H1 (cell line): ENCODE results near the gene SSNA1. TPM values are rescaled to one million over a fixed set of nuclear protein-coding genes. Genes with fewer than 3 reads are reported as not detected.

Source experiments
- CTCF ChIA-PET: fragments of 300-600 bp; sonication (Branson Sonifier 250); formaldehyde crosslinking; loops from one replicate; lab custom pipeline; 2021; ENCODE audit not compliant: partially characterized antibody; lab: Charles Lee
- POLR2A ChIA-PET: fragments of 300-600 bp; sonication (Branson Sonifier 250); formaldehyde crosslinking; loops from one replicate; lab custom pipeline; 2021; ENCODE audit warnings: inconsistent platforms; ENCODE audit not compliant: partially characterized antibody; lab: Charles Lee
- DNase-seq, 2 experiments: peaks; one replicate each; pipeline versions ENCODE4 v3.0.0 to v3.0.0-alpha.2; 2010 to 2022; ENCODE audit warnings: low spot score in 2 of 2, low read depth in 1 of 2, mixed read lengths in 1 of 2
- FAIRE-seq: peaks from 2 replicates; lab custom pipeline; 2011; peaks lifted over from hg19 to GRCh38; lab: Jason Lieb, UNC
- H2AFZ ChIP-seq: 2 replicates; pipeline ENCODE4 v1.8.1; 2012; ENCODE audit warnings: low read length, inconsistent platforms
- H2AK5ac ChIP-seq: 2 replicates; pipeline ENCODE4 v1.6.1; 2013; ENCODE audit warnings: low read depth, low read length
- H2BK120ac ChIP-seq: replicated peaks from 2 replicates; pipeline ENCODE3; 2013; ENCODE audit warnings: low read depth, low read length, inconsistent platforms
- H2BK12ac ChIP-seq: 2 replicates; pipeline ENCODE4 v1.6.1; 2013; ENCODE audit warnings: low read depth, low read length
- H2BK15ac ChIP-seq: 2 replicates; pipeline ENCODE4 v1.6.1; 2013; ENCODE audit warnings: low read length
- H2BK20ac ChIP-seq: 2 replicates; pipeline ENCODE4 v1.6.1; 2013; ENCODE audit warnings: low read length
- H2BK5ac ChIP-seq: 2 replicates; pipeline ENCODE4 v1.6.1; 2013; ENCODE audit warnings: low read depth, low read length
- H3K14ac ChIP-seq: 2 replicates; pipeline ENCODE4 v1.6.1; 2013; ENCODE audit warnings: inconsistent platforms; ENCODE audit not compliant: insufficient read length
- H3K18ac ChIP-seq: 2 replicates; pipeline ENCODE4 v1.6.1; 2013; ENCODE audit warnings: low read length; ENCODE audit errors: extremely low read depth
- H3K23ac ChIP-seq: 2 replicates; pipeline ENCODE4 v1.6.1; 2013; ENCODE audit warnings: inconsistent platforms; ENCODE audit not compliant: insufficient read length
- H3K23me2 ChIP-seq: 2 replicates; pipeline ENCODE4 v1.6.1; 2013; ENCODE audit warnings: low read depth, low read length
- H3K27ac ChIP-seq: 2 replicates; pipeline ENCODE4 v1.6.1; 2011; ENCODE audit warnings: low read depth, low read length, inconsistent platforms
- H3K27me3 ChIP-seq, 4 experiments: replicated peaks in 1 of 4; 1 replicate in 1 of 4; 2 replicates in 3 of 4; pipeline versions ENCODE4 v1.6.1 to v1.8.1; 2011 to 2013; ENCODE audit warnings: low read length in 3 of 4, mild to moderate bottlenecking in 3 of 4, inconsistent platforms in 2 of 4, mixed read lengths in 2 of 4, moderate library complexity in 1 of 4; ENCODE audit not compliant: control insufficient read depth in 3 of 4, insufficient read depth in 3 of 4; ENCODE audit errors: extremely low read depth in 1 of 4
- H3K36me3 ChIP-seq, 4 experiments: 2 replicates each; pipeline versions ENCODE4 v1.6.1 to v1.8.1; 2011 to 2013; ENCODE audit warnings: mild to moderate bottlenecking in 4 of 4, low read length in 3 of 4, moderate library complexity in 2 of 4, control low read depth in 1 of 4, inconsistent platforms in 1 of 4; ENCODE audit not compliant: insufficient read depth in 4 of 4, control insufficient read depth in 2 of 4
- H3K4ac ChIP-seq: replicated peaks from 2 replicates; pipeline ENCODE3; 2013; ENCODE audit warnings: low read length, low read depth, mixed read lengths, inconsistent platforms; ENCODE audit not compliant: insufficient read length
- H3K4me1 ChIP-seq, 4 experiments: replicated peaks in 1 of 4; 1 replicate in 1 of 4; 2 replicates in 3 of 4; pipeline versions ENCODE4 v1.6.1 to v1.8.1; 2011 to 2013; ENCODE audit warnings: low read length in 3 of 4, inconsistent platforms in 2 of 4, mixed read lengths in 1 of 4; ENCODE audit not compliant: insufficient read depth in 4 of 4, control insufficient read depth in 3 of 4
- H3K4me2 ChIP-seq, 2 experiments: 2 replicates each; pipeline versions ENCODE4 v1.6.1 to v1.8.1; 2011 to 2013; ENCODE audit warnings: low read depth in 2 of 2, low read length in 2 of 2, control low read depth in 1 of 2, inconsistent platforms in 1 of 2, mild to moderate bottlenecking in 1 of 2; ENCODE audit not compliant: insufficient read depth in 1 of 2
- H3K4me3 ChIP-seq, 4 experiments: fragments of 200-600, 300-600 bp in 1 of 4; sonication (generic), shearing (Covaris generic), sonication (Bioruptor Twin) in 1 of 4; 2 replicates each; pipeline versions ENCODE4 v1.5.1 to v1.8.1; 2011 to 2016; ENCODE audit warnings: low read length in 4 of 4, low read depth in 3 of 4, control low read depth in 2 of 4, inconsistent platforms in 2 of 4, mild to moderate bottlenecking in 2 of 4, mixed read lengths in 1 of 4, moderate library complexity in 1 of 4; ENCODE audit not compliant: insufficient read depth in 2 of 4; ENCODE audit errors: extremely low read depth in 1 of 4
- H3K56ac ChIP-seq: replicated peaks from 2 replicates; pipeline ENCODE3; 2013; ENCODE audit warnings: low read depth, mild to moderate bottlenecking, mixed read lengths, low read length, inconsistent platforms; ENCODE audit not compliant: insufficient read length
- H3K79me1 ChIP-seq: 2 replicates; pipeline ENCODE4 v1.6.1; 2013; ENCODE audit warnings: low read depth, low read length, control low read depth
- H3K79me2 ChIP-seq, 2 experiments: 2 replicates each; pipeline versions ENCODE4 v1.6.1 to v1.8.1; 2012 to 2013; ENCODE audit warnings: low read length in 2 of 2, mild to moderate bottlenecking in 2 of 2, inconsistent platforms in 1 of 2; ENCODE audit not compliant: insufficient read depth in 2 of 2, control insufficient read depth in 1 of 2
- H3K9ac ChIP-seq, 4 experiments: replicated peaks in 1 of 4; 1 replicate in 1 of 4; 2 replicates in 3 of 4; pipeline versions ENCODE4 v1.6.1 to v1.8.1; 2011 to 2013; ENCODE audit warnings: low read depth in 3 of 4, low read length in 3 of 4, control low read depth in 2 of 4, mild to moderate bottlenecking in 2 of 4, moderate library complexity in 2 of 4, inconsistent platforms in 1 of 4; ENCODE audit errors: extremely low read depth in 1 of 4
- H3K9me3 ChIP-seq, 2 experiments: 2 replicates each; pipeline versions ENCODE4 v1.6.1 to v1.8.1; 2012 to 2013; ENCODE audit warnings: mild to moderate bottlenecking in 2 of 2, moderate library complexity in 2 of 2, control low read depth in 1 of 2, inconsistent platforms in 1 of 2, low read depth in 1 of 2, low read length in 1 of 2, mixed read lengths in 1 of 2; ENCODE audit not compliant: insufficient read depth in 2 of 2
- H4K20me1 ChIP-seq, 2 experiments: replicated peaks in 1 of 2; 2 replicates each; pipeline versions ENCODE3 to v1.8.1; 2011 to 2013; ENCODE audit warnings: inconsistent platforms in 2 of 2, low read length in 2 of 2, mild to moderate bottlenecking in 1 of 2; ENCODE audit not compliant: insufficient read depth in 2 of 2, control insufficient read depth in 1 of 2
- H4K5ac ChIP-seq: 2 replicates; pipeline ENCODE4 v1.6.1; 2013; ENCODE audit warnings: low read length, low read depth, mixed read lengths, inconsistent platforms; ENCODE audit not compliant: insufficient read length
- H4K8ac ChIP-seq: 2 replicates; pipeline ENCODE4 v1.8.0; 2013; ENCODE audit warnings: mild to moderate bottlenecking, moderate library complexity, low read length, inconsistent platforms; ENCODE audit not compliant: insufficient read depth; ENCODE audit errors: extremely low read depth
- H4K91ac ChIP-seq: replicated peaks from 2 replicates; pipeline ENCODE3; 2013; ENCODE audit warnings: low read length, mixed read lengths, inconsistent platforms; ENCODE audit not compliant: insufficient read length
- EP300 ChIP-seq, 2 experiments: IDR thresholded peaks; 1 replicate in 1 of 2; 2 replicates in 1 of 2; pipeline ENCODE4 v1.6.1; 2011 to 2012; ENCODE audit warnings: low read depth in 2 of 2, low read length in 2 of 2, mild to moderate bottlenecking in 2 of 2, borderline replicate concordance in 1 of 2, inconsistent platforms in 1 of 2, moderate library complexity in 1 of 2
- WGBS, 2 experiments: shearing (Covaris generic) in 1 of 2; methylation state at CpG; one replicate each; pipeline versions ENCODE4 v1.1.6 to v1.1.7; 2013 to 2015; ENCODE audit warnings: low lambda C conversion rate in 2 of 2, mixed read lengths in 2 of 2, inconsistent platforms in 1 of 2, low coverage in 1 of 2, missing lambda C conversion rate in 1 of 2; ENCODE audit not compliant: insufficient replicate concordance in 2 of 2, insufficient coverage in 1 of 2, insufficient read length in 1 of 2; ENCODE audit errors: extremely low coverage in 1 of 2, missing lambda C conversion rate in 1 of 2; 5-methylcytosine and 5-hydroxymethylcytosine counted together
- polyA plus RNA-seq, 7 experiments: library from polyadenylated mRNA; depleted of rRNA in 3 of 7; stranded (reverse) in 5 of 7; unstranded in 2 of 7; fragments of >200 nt in 5 of 7; fragments of 200-250 nt in 2 of 7; gene quantifications; 1 replicate in 5 of 7; 2 replicates in 1 of 7; 4 replicates in 1 of 7; pipeline versions ENCODE4 v1.2.1 to v1.2.3, GENCODE V29; 2011 to 2013; ENCODE audit warnings: missing spikeins in 2 of 7, mixed read lengths in 2 of 7
- total RNA-seq: library from RNA; stranded (reverse); fragmentation: NEBNext Ultra II Directional; extraction: Animal tissue kit (Norgen Biotek cat#: 25700); gene quantifications from 2 replicates; pipeline ENCODE4 v1.2.1, GENCODE V29; 2021
- TF ChIP-seq, protein P1 (sequence below): IDR thresholded peaks from 2 replicates; pipeline ENCODE4 v1.6.1; 2012; ENCODE audit warnings: inconsistent platforms

SSNA1 gene
- total and polyA plus RNA-seq, 2 of the 8 experiments (the other 6 are each of a cell fraction or from before 2014, with no cell fraction given) = 87.3 to 157 TPM

DNA sequence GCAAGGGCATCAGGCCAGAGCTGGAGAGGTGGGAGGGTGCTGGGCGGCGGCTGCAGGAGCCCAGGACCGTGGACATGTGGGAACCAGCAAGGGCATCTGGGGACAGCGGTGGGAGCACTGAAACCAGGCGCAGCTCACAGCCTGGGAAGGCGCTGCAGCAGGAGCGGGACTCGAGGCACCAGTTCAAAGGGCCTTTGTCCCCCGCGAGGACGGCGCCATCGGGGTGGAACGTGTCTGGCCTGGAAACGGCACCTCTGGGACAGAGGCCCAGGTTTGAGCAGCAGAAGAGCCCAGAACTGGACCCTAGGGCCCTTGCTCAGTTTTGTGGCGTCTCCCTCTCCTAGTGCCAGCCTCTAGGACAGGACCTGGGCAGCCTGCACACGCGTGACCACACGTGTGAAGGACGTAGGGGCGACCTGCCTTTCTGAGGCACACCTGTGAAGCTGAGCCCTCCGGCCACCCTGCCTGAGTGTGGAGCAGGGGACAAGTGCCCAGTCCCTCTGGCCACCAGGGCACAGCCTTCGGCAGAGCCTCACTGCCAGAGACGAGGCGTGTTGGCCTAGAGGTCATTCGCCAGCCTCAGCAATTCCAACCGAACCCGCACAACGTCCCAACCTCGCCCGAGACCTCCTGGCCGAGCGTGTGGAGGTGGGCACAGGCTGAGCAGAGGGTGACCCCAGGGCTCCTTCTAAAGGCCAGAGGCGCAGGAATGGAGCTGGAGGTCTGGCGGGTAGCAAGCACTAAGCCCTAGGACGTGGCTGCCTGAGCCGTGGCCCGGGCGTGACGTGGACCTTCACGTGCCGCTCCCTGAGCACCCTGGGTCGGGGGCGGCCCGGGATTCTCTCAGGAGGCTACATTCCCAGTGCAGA is 14.4 kb upstream of the SSNA1 start:
- no peak overlapping the region for H2AFZ ChIP-seq
- peaks cover 7% of the 10 kb centered on the region; the same call in 1 of the 2 replicates for H3K23me2 ChIP-seq
- no peak overlapping the region for H3K56ac ChIP-seq
- H3K18ac ChIP-seq = no peak overlapping the region
- H3K27me3 ChIP-seq = peaks cover 9 to 35% (median 28%) of the 10 kb centered on the region in 4 experiments
- H3K4ac ChIP-seq = peak overlapping the region; percentile 53
- DNase-seq = no peak
- H3K79me2 ChIP-seq = no peaks in the 10 kb centered on the region
- no peak overlapping the region for H2BK20ac ChIP-seq
- no peak overlapping the region for H4K91ac ChIP-seq
- no peak overlapping the region for H3K4me3 ChIP-seq
- H3K4me2 ChIP-seq = no peak overlapping the region
- peaks cover 2 to 15% of the 10 kb centered on the region in 2 experiments for H4K20me1 ChIP-seq
- no peak overlapping the region for H2BK5ac ChIP-seq
- H3K27ac ChIP-seq = no peak overlapping the region
- no peak for FAIRE-seq
- WGBS, 2 experiments = 94% methylated on average over 39 of the region's 45 CpGs; no CpG with 5 or more reads in 1 of the 2 experiments
- no peak overlapping the region for H4K8ac ChIP-seq
- no peak overlapping the region for H3K23ac ChIP-seq
- CTCF ChIA-PET = interaction anchor here (0.6 to 3.9 kb wide), 23 partner anchors 8 to 178 kb away, joined by 3 to 47 read pairs (median 4); partner anchors contain the start of genes ABCA2, ANAPC2, CLIC3 and GRIN1
- H3K14ac ChIP-seq = no peak overlapping the region
- no peak overlapping the region for H2BK15ac ChIP-seq
- H2BK12ac ChIP-seq = peak overlapping the region; percentile 68; the same call in 1 of the 2 replicates
- POLR2A ChIA-PET = interaction anchor here (0.8 to 3.7 kb wide), 14 partner anchors 10 to 105 kb away, joined by 3 to 15 read pairs (median 4); partner anchors contain the start of genes ANAPC2, SSNA1, TPRN and TUBB4B
- H2AK5ac ChIP-seq = no peak overlapping the region
- H3K79me1 ChIP-seq = no peaks in the 10 kb centered on the region
- H4K5ac ChIP-seq = no peak overlapping the region
- no peaks in the 10 kb centered on the region for H3K36me3 ChIP-seq
- peaks cover 0 to 20% (median 11%) of the 10 kb centered on the region in 4 experiments; a peak in 6 of 7 replicates for H3K4me1 ChIP-seq
- H3K9me3 ChIP-seq = no peaks in the 10 kb centered on the region
- no peak overlapping the region for H2BK120ac ChIP-seq
- H3K9ac ChIP-seq = no peak overlapping the region
- TF ChIP-seq EP300 (IDR thresholded peaks at IDR 0.05; ENCODE audit: borderline replicate concordance in 1 of 2, low read depth in 2 of 2, low read length in 2 of 2) = no peak
- TF ChIP-seq, protein P1, sequence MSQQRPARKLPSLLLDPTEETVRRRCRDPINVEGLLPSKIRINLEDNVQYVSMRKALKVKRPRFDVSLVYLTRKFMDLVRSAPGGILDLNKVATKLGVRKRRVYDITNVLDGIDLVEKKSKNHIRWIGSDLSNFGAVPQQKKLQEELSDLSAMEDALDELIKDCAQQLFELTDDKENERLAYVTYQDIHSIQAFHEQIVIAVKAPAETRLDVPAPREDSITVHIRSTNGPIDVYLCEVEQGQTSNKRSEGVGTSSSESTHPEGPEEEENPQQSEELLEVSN = no peak
